HepG2 (cell line): ENCODE measurements around the gene TSPYL1. TPM values are rescaled to one million over a fixed set of nuclear protein-coding genes. Genes with fewer than 3 reads are reported as not detected.
A peak's percentile ranks its signal among the peaks of the same experiment; 100 is the strongest.

Experiments
- DR1 ChIP-seq: sonication (generic); formaldehyde crosslinking; IDR thresholded peaks from 2 replicates; pipeline ENCODE4 v1.8.0; 2021; ENCODE audit warnings: mild to moderate bottlenecking, missing genetic modification reagents, inconsistent platforms
- HOXA5 ChIP-seq: sonication (generic); formaldehyde crosslinking; IDR thresholded peaks from 2 replicates; pipeline ENCODE4 v1.4.0; 2020; ENCODE audit warnings: missing genetic modification reagents
- MED1 ChIP-seq: sonication (generic); formaldehyde crosslinking; IDR thresholded peaks from 2 replicates; pipeline ENCODE4 v1.4.0; 2020; ENCODE audit warnings: missing genetic modification reagents
- MIXL1 ChIP-seq: IDR thresholded peaks from 2 replicates; pipeline ENCODE4 v1.6.1; 2016
- PPARG ChIP-seq: conservative IDR thresholded peaks from 2 replicates; pipeline ENCODE4 v1.6.1; 2016; ENCODE audit warnings: missing biosample characterization, missing genetic modification reagents
- ZNF264 ChIP-seq: sonication (generic); formaldehyde crosslinking; IDR thresholded peaks from 2 replicates; pipeline ENCODE4 v1.4.0; 2020; ENCODE audit warnings: missing genetic modification reagents
- ZNF557 ChIP-seq: sonication (generic); formaldehyde crosslinking; IDR thresholded peaks from 2 replicates; pipeline ENCODE4 v1.4.0; 2020; ENCODE audit warnings: missing genetic modification reagents
- ZNF644 ChIP-seq: IDR thresholded peaks from 2 replicates; pipeline ENCODE4 v1.6.1; 2016; ENCODE audit warnings: low read depth
- ZSCAN12 ChIP-seq: sonication (generic); formaldehyde crosslinking; IDR thresholded peaks from 2 replicates; pipeline ENCODE4 v1.9.0; 2021; ENCODE audit warnings: mild to moderate bottlenecking, missing genetic modification reagents
- ZSCAN29 ChIP-seq: sonication (generic); formaldehyde crosslinking; conservative IDR thresholded peaks from 2 replicates; pipeline ENCODE4 v1.4.0; 2020; ENCODE audit warnings: mild to moderate bottlenecking, missing genetic modification reagents
- polyA plus RNA-seq, 8 experiments: library from polyadenylated mRNA; depleted of rRNA in 3 of 8; stranded (reverse) in 7 of 8; unstranded in 1 of 8; fragments of >200 nt; fragmentation: Illumina TruSeq in 4 of 8; extraction: Trizol in 4 of 8; gene quantifications; 2 replicates each; pipeline versions ENCODE4 v1.2.1 to v1.2.3, GENCODE V29; 2011 to 2016; ENCODE audit warnings: low read depth in 4 of 8, missing spikeins in 1 of 8, mixed read lengths in 1 of 8; ENCODE audit not compliant: insufficient read depth in 1 of 8
- total RNA-seq, 5 experiments: library from RNA; depleted of rRNA; stranded (reverse); fragments of >200 nt; fragmentation: Illumina TruSeq; extraction: Trizol; gene quantifications; 2 replicates each; pipeline ENCODE4 v1.2.3, GENCODE V29; 2016; ENCODE audit warnings: low read depth in 1 of 5
- TF ChIP-seq, protein P1 (sequence below): sonication (generic); formaldehyde crosslinking; IDR thresholded peaks from 2 replicates; pipeline ENCODE4 v1.9.0; 2021; ENCODE audit warnings: missing genetic modification reagents, mild to moderate bottlenecking, borderline replicate concordance
- TF ChIP-seq, protein P2 (sequence below): sonication (generic); formaldehyde crosslinking; IDR thresholded peaks from 2 replicates; pipeline ENCODE4 v1.4.0; 2020; ENCODE audit warnings: missing genetic modification reagents
- TF ChIP-seq, protein P3 (sequence below), 2 experiments: sonication (generic) in 1 of 2; formaldehyde crosslinking in 1 of 2; IDR thresholded peaks; 2 replicates each; pipeline versions ENCODE4 v1.6.1 to v1.9.0; 2014 to 2022; ENCODE audit warnings: antibody characterized with exemption in 1 of 2, borderline replicate concordance in 1 of 2, inconsistent platforms in 1 of 2, low read depth in 1 of 2, missing genetic modification reagents in 1 of 2
- TF ChIP-seq, protein P4 (sequence below): sonication (generic); formaldehyde crosslinking; IDR thresholded peaks from 2 replicates; pipeline ENCODE4 v1.4.0; 2020; ENCODE audit warnings: missing genetic modification reagents, borderline replicate concordance

Gene TSPYL1
- total and polyA plus RNA-seq, 2 of the 13 experiments (the other 11 are each of a cell fraction or from before 2014, with no cell fraction given): 28.3 to 93.0 TPM

DNA sequence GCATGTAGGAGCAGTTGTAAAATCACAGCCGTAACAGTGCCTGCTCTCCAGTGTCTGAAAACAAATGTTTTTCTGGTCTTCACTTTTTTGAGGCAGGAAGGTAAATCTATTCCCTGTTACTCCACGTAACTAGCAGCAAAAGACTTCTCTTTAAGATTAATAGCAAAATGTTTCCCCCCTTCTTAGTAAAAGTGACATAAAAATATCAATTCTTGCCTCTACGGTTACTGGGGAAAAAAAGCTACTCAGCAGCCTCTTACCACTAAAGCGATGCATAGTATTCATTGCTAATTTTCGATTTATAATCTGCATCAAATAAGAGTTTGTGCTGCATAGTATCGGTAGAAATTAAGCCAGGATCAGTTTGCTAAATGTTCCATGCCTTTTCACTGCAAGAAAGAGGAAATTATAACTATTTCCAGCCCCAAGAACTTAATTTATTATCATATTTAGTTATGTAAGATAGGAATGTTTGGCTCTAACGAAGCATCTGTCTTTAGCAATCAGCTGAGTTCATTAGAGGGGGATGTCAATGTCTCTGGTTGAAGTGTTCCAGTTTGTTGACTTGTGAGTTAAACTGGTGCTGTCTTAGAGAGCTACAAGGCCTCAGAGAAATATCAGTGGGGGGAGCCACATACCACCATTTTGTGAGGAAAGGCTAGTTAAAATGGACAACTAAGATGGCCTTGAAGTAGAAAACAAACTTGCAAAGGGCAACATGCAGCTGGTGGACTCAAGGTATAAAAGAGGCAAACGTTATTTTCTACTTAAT is 617 bp upstream of the TSPYL1 start (continued):
- TF ChIP-seq, protein P1, sequence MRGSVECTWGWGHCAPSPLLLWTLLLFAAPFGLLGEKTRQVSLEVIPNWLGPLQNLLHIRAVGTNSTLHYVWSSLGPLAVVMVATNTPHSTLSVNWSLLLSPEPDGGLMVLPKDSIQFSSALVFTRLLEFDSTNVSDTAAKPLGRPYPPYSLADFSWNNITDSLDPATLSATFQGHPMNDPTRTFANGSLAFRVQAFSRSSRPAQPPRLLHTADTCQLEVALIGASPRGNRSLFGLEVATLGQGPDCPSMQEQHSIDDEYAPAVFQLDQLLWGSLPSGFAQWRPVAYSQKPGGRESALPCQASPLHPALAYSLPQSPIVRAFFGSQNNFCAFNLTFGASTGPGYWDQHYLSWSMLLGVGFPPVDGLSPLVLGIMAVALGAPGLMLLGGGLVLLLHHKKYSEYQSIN (CRISPR knock-in tag): no peak
- TF ChIP-seq MED1 (CRISPR knock-in tag) (no peak), DR1 (CRISPR knock-in tag) (no peak), MIXL1 (CRISPR knock-in tag) (0 out of 2 replicates have a peak, but pooled peaks have one; percentile 7), ZNF644 (peak; percentile 27; the same call in 1 of the 2 replicates), HOXA5 (0 out of 2 replicates have a peak, but pooled peaks have one; percentile 32), ZSCAN12 (no peak), ZSCAN29 (CRISPR knock-in tag) (no peak), ZNF557 (no peak), ZNF264 (CRISPR knock-in tag) (0 out of 2 replicates have a peak, but pooled peaks have one; percentile 33), PPARG (CRISPR knock-in tag) (no peak)
- TF ChIP-seq, protein P2, sequence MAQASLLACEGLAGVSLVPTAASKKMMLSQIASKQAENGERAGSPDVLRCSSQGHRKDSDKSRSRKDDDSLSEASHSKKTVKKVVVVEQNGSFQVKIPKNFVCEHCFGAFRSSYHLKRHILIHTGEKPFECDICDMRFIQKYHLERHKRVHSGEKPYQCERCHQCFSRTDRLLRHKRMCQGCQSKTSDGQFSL: peak; percentile 53; the same call in 1 of the 2 replicates
- TF ChIP-seq, protein P3, sequence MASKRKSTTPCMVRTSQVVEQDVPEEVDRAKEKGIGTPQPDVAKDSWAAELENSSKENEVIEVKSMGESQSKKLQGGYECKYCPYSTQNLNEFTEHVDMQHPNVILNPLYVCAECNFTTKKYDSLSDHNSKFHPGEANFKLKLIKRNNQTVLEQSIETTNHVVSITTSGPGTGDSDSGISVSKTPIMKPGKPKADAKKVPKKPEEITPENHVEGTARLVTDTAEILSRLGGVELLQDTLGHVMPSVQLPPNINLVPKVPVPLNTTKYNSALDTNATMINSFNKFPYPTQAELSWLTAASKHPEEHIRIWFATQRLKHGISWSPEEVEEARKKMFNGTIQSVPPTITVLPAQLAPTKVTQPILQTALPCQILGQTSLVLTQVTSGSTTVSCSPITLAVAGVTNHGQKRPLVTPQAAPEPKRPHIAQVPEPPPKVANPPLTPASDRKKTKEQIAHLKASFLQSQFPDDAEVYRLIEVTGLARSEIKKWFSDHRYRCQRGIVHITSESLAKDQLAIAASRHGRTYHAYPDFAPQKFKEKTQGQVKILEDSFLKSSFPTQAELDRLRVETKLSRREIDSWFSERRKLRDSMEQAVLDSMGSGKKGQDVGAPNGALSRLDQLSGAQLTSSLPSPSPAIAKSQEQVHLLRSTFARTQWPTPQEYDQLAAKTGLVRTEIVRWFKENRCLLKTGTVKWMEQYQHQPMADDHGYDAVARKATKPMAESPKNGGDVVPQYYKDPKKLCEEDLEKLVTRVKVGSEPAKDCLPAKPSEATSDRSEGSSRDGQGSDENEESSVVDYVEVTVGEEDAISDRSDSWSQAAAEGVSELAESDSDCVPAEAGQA (IDR thresholded peaks at IDR 0.05; ENCODE audit: low read depth): 0 out of 2 replicates have a peak, but pooled peaks have one; percentile 31
- TF ChIP-seq, protein P3 (CRISPR knock-in tag; IDR thresholded peaks at IDR 0.05; ENCODE audit: borderline replicate concordance): 0 out of 2 replicates have a peak, but pooled peaks have one; percentile 16
- TF ChIP-seq, protein P4, sequence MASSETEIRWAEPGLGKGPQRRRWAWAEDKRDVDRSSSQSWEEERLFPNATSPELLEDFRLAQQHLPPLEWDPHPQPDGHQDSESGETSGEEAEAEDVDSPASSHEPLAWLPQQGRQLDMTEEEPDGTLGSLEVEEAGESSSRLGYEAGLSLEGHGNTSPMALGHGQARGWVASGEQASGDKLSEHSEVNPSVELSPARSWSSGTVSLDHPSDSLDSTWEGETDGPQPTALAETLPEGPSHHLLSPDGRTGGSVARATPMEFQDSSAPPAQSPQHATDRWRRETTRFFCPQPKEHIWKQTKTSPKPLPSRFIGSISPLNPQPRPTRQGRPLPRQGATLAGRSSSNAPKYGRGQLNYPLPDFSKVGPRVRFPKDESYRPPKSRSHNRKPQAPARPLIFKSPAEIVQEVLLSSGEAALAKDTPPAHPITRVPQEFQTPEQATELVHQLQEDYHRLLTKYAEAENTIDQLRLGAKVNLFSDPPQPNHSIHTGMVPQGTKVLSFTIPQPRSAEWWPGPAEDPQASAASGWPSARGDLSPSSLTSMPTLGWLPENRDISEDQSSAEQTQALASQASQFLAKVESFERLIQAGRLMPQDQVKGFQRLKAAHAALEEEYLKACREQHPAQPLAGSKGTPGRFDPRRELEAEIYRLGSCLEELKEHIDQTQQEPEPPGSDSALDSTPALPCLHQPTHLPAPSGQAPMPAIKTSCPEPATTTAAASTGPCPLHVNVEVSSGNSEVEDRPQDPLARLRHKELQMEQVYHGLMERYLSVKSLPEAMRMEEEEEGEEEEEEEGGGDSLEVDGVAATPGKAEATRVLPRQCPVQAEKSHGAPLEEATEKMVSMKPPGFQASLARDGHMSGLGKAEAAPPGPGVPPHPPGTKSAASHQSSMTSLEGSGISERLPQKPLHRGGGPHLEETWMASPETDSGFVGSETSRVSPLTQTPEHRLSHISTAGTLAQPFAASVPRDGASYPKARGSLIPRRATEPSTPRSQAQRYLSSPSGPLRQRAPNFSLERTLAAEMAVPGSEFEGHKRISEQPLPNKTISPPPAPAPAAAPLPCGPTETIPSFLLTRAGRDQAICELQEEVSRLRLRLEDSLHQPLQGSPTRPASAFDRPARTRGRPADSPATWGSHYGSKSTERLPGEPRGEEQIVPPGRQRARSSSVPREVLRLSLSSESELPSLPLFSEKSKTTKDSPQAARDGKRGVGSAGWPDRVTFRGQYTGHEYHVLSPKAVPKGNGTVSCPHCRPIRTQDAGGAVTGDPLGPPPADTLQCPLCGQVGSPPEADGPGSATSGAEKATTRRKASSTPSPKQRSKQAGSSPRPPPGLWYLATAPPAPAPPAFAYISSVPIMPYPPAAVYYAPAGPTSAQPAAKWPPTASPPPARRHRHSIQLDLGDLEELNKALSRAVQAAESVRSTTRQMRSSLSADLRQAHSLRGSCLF (CRISPR knock-in tag): no peak
